ENCODE data around the gene LGMN. TPM values are rescaled to one million over a fixed set of nuclear protein-coding genes. Genes with fewer than 3 reads are reported as not detected.

LGMN gene
- total and polyA plus RNA-seq, 9 of the 15 experiments (the other 6 are each of a cell fraction or from before 2014, with no cell fraction given) = 0.05 to 1.4 (median 0.43) TPM; not detected in 2

DNA sequence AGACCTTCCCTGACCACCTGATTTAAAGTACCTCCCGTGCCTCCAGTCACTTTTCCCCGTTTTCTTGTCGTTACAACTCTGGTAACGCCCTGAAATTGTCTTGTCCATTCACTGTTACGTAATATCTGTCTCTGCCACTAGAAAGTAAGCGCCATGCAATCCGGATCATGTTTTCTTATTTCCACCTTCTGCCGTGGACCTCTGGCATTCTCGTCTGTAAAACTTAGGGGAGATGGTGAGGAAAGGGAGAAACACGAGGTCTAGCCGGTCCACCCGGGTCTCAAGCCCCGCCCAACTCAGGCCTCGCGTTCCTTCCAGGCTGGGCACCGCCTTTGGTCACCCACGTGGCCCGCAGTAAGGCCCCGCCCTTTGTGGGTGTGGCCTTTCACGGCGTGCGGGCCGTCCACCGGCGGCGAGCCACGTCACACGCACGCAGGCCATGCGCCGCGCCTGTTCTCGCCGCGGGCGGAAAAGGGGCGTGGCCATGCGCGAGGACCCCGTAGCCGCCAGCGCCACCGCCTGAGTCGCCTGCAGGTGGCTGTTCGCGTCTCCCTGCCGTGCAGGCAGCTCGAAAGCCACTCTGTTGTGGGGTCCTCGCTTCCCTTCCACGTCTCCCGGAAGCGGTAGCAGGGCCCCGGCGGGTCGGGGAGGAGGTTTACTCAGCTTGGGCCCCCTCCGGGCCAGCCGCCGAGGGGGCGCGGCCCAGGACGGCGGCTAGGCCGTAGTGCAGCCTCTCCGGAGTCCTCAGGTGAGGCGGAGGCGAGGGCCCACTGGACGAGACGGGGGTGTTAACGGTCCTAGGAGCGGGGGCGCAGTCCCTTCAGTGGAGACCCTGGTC is 45.5 kb upstream of the LGMN start, which contains the start of gene GOLGA5 (continued):
- TF ChIP-seq, protein P1, sequence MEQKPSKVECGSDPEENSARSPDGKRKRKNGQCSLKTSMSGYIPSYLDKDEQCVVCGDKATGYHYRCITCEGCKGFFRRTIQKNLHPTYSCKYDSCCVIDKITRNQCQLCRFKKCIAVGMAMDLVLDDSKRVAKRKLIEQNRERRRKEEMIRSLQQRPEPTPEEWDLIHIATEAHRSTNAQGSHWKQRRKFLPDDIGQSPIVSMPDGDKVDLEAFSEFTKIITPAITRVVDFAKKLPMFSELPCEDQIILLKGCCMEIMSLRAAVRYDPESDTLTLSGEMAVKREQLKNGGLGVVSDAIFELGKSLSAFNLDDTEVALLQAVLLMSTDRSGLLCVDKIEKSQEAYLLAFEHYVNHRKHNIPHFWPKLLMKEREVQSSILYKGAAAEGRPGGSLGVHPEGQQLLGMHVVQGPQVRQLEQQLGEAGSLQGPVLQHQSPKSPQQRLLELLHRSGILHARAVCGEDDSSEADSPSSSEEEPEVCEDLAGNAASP (IDR thresholded peaks at IDR 0.05) = no peak
- TF ChIP-seq ZNF507 (tag; conservative IDR thresholded peaks at IDR 0.05) (no peak), SREBF1 (IDR thresholded peaks at IDR 0.05; ENCODE audit: borderline replicate concordance, low read depth, low read length) (no peak), SAP30 (IDR thresholded peaks at IDR 0.05; ENCODE audit: borderline replicate concordance, insufficient read depth, low read depth, low read length, poor library complexity, severe bottlenecking) (no peak), MCM3 (IDR thresholded peaks at IDR 0.05) (no peak), CHCHD3 (CRISPR knock-in tag; IDR thresholded peaks at IDR 0.05) (no peak), HOXB6 (CRISPR knock-in tag; IDR thresholded peaks at IDR 0.05; ENCODE audit: borderline replicate concordance) (no peak), RNF2 (IDR thresholded peaks at IDR 0.05) (0 out of 2 replicates have a peak, but pooled peaks have one; percentile 34), NCOR1 (IDR thresholded peaks at IDR 0.05) (peak; percentile 9; the same call in 1 of the 2 replicates), TBP (optimal IDR thresholded peaks at IDR 0.05; ENCODE audit: low read depth, low read length) (peak; percentile 93), CAMTA2 (CRISPR knock-in tag; conservative IDR thresholded peaks at IDR 0.05) (no peak), GABPB1 (CRISPR knock-in tag; IDR thresholded peaks at IDR 0.05) (peak; percentile 82), NUFIP1 (IDR thresholded peaks at IDR 0.05; ENCODE audit: partially characterized antibody) (no peak), PHB2 (IDR thresholded peaks at IDR 0.05; ENCODE audit: low read depth) (no peak)
- TF ChIP-seq, protein P2, sequence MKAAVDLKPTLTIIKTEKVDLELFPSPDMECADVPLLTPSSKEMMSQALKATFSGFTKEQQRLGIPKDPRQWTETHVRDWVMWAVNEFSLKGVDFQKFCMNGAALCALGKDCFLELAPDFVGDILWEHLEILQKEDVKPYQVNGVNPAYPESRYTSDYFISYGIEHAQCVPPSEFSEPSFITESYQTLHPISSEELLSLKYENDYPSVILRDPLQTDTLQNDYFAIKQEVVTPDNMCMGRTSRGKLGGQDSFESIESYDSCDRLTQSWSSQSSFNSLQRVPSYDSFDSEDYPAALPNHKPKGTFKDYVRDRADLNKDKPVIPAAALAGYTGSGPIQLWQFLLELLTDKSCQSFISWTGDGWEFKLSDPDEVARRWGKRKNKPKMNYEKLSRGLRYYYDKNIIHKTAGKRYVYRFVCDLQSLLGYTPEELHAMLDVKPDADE (conservative IDR thresholded peaks at IDR 0.05; ENCODE audit: control insufficient read depth, low read depth, low read length) = peak; percentile 65; the same call in 1 of the 2 replicates
- TF ChIP-seq, protein P3, sequence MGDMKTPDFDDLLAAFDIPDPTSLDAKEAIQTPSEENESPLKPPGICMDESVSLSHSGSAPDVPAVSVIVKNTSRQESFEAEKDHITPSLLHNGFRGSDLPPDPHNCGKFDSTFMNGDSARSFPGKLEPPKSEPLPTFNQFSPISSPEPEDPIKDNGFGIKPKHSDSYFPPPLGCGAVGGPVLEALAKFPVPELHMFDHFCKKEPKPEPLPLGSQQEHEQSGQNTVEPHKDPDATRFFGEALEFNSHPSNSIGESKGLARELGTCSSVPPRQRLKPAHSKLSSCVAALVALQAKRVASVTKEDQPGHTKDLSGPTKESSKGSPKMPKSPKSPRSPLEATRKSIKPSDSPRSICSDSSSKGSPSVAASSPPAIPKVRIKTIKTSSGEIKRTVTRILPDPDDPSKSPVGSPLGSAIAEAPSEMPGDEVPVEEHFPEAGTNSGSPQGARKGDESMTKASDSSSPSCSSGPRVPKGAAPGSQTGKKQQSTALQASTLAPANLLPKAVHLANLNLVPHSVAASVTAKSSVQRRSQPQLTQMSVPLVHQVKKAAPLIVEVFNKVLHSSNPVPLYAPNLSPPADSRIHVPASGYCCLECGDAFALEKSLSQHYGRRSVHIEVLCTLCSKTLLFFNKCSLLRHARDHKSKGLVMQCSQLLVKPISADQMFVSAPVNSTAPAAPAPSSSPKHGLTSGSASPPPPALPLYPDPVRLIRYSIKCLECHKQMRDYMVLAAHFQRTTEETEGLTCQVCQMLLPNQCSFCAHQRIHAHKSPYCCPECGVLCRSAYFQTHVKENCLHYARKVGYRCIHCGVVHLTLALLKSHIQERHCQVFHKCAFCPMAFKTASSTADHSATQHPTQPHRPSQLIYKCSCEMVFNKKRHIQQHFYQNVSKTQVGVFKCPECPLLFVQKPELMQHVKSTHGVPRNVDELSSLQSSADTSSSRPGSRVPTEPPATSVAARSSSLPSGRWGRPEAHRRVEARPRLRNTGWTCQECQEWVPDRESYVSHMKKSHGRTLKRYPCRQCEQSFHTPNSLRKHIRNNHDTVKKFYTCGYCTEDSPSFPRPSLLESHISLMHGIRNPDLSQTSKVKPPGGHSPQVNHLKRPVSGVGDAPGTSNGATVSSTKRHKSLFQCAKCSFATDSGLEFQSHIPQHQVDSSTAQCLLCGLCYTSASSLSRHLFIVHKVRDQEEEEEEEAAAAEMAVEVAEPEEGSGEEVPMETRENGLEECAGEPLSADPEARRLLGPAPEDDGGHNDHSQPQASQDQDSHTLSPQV (IDR thresholded peaks at IDR 0.05) = peak; percentile 79
- TF ChIP-seq, protein P4, sequence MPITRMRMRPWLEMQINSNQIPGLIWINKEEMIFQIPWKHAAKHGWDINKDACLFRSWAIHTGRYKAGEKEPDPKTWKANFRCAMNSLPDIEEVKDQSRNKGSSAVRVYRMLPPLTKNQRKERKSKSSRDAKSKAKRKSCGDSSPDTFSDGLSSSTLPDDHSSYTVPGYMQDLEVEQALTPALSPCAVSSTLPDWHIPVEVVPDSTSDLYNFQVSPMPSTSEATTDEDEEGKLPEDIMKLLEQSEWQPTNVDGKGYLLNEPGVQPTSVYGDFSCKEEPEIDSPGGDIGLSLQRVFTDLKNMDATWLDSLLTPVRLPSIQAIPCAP (CRISPR knock-in tag; IDR thresholded peaks at IDR 0.05; ENCODE audit: borderline replicate concordance) = no peak
- TF ChIP-seq, protein P5, sequence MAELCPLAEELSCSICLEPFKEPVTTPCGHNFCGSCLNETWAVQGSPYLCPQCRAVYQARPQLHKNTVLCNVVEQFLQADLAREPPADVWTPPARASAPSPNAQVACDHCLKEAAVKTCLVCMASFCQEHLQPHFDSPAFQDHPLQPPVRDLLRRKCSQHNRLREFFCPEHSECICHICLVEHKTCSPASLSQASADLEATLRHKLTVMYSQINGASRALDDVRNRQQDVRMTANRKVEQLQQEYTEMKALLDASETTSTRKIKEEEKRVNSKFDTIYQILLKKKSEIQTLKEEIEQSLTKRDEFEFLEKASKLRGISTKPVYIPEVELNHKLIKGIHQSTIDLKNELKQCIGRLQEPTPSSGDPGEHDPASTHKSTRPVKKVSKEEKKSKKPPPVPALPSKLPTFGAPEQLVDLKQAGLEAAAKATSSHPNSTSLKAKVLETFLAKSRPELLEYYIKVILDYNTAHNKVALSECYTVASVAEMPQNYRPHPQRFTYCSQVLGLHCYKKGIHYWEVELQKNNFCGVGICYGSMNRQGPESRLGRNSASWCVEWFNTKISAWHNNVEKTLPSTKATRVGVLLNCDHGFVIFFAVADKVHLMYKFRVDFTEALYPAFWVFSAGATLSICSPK (IDR thresholded peaks at IDR 0.05; ENCODE audit: borderline replicate concordance) = no peak
